SHP77 (cell line): Measurements from ENCODE around the gene BABAM2.
"Not testable (repeated sequence)": the region's sequence is repeated elsewhere in the genome, so short reads cannot be mapped to it uniquely, and the experiment has no call there.

ENCODE experiments used
- DNase-seq, 2 experiments: peaks; one replicate each; lab custom pipeline; 2025; lab: John Stamatoyannopoulos, UW

The BABAM2 gene

DNA sequence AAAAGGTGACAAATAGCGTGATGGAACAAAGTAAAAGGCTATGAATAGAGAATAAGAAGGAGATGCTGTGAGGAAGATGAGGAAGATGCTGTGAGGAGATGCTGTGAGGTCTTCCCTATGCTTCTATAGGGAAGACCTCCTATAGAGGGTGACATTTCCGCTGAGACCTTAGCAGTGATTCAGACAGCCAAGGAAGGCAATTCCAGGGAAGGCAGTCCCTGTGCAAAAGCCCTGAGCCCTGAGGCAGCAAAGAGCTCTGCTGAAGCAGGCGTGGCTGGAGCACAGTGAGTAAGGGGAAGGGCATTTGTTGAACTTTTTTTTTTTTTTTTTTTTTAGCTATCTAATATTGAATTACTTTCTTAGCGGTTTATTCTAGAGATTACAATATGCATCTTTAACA is 359.5 kb downstream of the BABAM2 start:
- no peak for DNase-seq

DNA sequence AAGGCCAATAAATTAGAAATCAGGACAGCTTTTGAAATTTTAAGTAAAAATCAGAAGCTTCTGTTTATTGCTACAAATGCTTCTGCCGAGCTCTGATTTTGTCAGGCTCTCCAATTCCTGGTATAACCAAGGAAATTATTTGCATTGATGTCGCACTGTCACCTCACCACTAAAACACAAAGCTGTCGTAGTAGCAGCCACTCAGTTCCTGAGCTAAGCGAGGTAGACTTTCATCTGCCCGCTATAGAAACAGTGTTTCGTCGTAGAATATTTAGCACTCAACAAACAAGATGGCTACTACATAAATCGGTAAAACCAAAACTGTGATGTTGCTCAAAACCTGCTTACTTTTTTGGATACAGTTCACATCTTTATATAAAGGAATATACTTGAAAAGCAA is 360.8 kb downstream of the BABAM2 start:
- DNase-seq, result no peak

DNA sequence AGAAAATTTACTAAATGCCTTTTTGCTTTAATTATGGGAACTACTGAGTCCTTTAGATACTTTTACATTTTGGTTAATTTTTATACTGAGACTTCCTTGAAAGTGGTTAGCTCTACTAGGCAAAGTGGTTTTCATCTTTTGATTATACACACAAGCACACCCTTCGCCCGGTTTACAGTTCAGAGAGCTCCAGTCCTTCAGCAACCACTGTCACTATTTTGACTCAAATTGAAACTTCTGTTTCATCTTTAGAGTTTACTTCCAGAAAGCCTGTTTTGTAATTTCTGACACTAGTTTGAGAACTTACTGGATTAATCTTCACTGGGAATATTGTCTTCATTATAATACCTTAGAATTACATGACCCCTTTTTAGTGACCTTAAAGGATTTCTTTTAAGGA is 361.8 kb downstream of the BABAM2 start:
- no peak for DNase-seq

DNA sequence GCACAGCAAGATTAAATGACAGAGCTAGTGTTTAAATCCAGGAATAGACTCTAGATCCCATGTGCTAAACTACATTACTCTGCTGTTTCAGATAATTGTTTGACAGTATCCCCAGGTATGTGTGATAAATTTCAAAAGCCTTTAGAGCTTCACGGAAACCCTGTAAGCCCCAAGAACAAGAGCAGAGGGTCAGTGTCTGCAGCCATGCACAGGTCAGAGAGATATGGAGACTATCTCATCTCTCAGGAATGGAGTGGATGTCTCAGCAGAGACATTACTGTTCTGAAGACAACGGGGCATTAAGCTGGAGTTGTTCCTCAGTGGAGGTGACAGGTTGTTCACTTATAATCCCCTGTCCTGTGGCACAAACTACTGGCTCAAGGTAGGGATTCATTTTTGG is 363.0 kb downstream of the BABAM2 start:
- DNase-seq, result no peak

DNA sequence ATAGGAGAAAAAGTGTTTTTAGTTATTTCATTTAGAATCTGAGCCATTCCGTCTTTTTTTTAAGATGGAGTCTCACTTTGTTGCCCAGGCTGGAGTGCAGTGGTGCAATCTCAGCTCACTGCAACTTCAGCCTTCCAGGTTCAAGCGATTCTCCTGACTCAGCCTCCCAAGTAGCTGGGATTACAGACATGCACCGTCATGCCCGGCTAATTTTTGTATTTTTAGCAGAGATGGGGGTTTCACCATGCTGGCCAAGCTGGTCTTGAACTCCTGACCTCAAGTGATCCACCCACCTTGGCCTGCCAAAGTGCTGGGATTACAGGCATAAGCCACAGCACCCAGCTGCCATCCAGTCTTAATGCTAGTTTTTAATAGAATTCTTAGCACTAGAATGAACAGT is 364.7 kb downstream of the BABAM2 start:
- DNase-seq, result not testable (repeated sequence)

DNA sequence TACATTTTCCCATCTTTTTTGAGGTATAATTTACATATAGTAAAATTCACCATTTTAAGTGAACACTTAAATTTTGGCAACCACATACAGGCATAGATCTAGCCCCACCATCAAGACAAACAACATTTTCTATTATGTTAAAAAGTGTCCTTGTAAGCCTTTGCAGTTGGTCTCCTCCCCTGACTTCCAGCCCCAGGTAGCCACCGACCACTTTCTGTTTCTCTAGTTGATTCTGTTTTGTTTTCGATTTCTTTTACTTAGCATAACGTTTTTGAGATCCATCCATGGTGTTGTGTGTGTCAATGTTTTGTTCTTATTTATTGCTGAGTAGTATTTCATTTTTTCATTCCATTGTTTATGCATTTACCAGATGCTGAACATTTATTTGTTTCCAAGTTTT is 366.7 kb downstream of the BABAM2 start:
- DNase-seq, result no peak

DNA sequence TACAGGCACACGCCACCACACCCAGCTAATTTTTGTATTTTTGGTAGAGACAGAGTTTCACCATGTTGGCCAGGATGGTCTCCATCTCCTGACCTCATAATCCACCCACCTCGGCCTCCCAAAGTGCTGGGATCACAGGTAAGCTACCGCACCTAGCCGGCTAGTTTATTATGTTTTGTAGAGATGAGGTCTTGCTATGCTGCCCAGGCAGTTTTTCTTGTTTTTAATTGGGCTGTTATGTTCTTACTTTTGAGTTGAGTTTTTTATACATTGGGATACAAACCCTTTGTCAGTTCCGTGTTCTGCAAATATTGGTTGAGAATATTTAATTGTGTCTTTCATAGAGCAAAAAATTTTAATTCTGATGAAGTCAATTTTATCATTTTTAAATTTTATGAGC is 368.7 kb downstream of the BABAM2 start:
- not testable (repeated sequence) for DNase-seq

DNA sequence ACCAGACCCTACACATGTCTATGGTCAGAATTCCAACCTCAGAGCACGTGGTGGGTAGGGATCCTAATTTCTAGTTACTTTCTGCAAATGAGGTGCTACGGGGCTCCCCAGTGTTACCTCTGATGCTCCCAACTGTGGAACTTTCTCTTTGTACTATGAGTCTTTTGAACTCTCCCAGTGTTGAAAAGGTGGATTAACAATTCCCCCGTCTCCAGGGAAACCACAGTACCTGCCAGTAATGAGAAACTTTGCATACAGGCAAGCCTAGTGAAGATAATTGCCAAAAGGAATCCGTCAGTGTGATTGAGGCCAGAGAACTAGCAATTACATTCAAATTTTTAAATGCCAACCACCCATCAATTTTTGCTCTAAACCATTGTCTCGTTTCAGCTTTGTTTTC is 373.2 kb downstream of the BABAM2 start:
- DNase-seq, result no peak

DNA sequence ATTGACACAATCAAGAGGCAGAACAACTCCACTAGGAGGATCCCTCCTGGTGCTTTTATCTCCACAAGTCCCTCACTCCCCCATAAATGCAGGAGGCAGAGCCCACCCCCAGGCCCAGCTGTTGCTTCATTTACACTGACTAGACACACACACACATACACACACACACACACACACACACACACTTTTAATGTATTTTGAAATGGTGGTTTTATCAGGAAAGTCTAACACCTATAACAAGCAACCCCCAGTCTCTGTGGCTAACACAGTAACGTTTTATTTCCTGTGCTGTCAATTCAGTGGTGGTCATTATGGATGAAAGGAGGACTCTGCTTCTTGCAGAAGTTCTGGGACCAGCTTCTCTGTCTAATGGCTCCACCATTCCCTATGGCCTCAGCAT is 376.8 kb downstream of the BABAM2 start:
- DNase-seq, result no peak

DNA sequence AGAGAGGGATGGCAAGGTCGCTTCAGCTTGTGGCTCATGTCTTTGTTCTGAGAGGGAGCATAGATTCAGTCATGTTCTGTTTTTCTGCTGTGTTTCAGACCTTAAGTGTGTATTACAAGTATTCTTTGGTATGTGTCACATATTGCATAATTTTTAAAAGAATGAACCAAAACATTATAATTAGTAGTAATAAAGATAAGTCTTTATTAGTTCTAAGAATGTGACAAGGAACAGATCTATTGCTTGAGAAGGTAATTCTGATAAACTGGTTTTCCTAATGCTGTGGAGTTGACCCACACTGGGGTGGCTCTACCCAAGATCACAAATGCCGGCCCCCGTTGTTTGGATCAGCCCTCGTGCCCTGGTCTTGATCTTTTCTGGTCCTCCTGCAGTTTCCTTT is 377.9 kb downstream of the BABAM2 start:
- no peak for DNase-seq

DNA sequence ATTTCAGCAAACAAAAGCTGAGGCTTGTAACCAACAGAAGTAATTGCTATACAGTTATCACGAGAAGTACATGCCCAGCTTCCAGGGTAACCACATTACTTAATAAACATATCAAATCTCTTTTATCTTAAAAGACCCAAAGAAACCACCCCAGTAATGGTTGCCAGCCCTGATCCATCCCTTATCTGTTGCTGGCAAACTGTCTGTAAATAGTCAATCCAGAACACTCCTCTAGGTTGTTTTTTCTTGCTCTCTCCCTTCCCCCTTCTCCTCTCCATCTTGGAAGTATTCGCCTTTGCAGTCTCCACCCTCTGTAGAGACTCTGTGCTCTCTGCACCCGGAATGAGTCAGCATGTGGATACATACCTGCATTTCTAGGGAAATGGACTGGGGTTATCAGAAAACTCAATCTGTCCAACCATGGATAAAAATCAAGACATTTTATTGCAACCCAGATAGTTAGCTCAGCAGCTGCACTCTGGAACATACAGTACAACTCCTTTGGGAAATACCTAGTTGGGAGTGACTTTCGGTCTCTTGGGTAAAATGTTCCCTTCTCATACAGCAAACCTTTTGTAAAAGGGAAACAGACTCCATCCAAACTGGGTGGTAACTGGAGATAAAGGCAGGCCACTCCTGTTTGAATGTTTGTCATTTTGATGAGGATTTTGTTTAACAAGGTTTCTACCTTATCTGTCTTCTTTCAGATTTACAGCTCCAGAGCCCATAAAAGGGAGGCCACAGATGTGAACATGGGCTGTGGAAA is 378.7 kb downstream of the BABAM2 start:
- no peak for DNase-seq

DNA sequence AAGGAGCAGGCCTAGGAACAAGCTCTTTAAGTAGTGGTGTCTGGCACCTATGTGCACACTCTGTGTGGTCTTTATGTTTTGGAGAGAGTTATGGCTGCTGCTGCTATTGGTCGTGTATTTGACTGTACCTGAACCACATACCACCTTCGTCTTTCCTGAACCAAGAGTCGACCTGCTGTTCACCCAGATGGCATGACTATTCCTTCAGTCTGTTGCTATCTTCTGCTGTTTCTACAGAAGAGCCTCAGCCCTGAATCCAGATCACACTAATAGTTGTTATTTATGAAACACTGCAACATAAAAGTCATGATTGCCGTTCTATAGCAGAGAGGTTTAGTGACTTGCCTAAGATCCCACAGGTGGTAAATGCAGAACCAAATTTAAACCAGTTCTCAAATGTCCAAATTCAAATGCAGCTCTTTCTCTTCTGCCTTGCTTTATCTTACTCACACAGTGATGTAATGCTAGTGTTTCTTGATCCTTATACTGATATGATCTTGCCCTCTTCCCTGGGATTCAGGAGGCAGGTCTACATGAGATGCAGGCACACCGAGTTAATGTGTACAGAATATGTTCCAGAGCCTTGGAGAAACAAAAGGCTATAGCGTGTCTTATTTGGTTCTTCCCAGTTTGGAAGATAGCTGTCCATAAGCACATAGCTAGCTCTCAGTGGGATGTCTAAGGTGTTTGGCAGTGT is 380.1 kb downstream of the BABAM2 start:
- DNase-seq, result no peak

DNA sequence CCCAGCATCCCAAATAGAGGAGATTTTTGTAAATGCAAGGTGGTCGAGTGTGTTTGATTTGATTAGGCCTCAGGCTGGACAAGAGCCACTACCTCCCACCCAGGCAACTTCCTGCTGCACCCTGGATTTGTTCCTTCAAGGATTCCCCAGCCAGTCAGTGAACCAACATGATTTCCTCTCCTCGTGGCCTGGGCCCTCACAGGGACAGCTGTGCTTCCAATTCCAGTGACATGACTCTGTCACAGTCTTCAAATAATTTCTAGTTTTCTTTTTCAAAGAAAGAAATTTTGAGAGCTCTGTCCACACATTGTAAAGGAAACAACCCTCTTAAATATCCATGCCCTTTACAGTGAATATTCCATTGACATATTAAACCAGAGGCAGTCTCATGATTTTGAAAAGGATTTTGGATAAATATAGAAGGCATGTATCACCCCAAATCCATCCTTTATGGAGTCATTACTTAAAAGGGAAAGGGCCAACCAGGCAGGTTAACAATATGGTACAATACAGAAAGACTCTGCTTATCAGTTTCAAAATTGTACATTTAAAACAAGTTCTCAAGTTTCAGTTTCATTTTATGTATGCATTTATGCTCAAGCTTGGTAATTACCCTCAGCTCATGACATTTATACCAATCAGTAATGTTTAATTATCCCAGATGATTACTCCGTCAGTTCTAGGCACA is 380.8 kb downstream of the BABAM2 start:
- no peak for DNase-seq

DNA sequence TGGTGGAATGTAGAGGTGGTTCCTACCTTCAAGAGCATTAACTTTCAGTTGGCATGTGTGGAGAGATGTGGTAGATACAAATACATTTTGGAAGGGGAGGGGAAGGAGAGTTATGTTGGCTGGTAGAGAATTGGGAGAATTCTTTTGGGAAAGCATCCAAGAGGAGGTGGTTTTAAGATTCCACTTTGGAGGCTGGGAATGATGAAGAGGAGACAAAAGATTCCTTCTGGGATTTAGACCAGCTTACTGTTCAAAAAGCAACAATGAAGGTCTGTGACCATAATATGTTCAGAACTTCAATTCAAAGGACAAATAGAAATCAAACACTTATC is 381.4 kb downstream of the BABAM2 start:
- no peak for DNase-seq

DNA sequence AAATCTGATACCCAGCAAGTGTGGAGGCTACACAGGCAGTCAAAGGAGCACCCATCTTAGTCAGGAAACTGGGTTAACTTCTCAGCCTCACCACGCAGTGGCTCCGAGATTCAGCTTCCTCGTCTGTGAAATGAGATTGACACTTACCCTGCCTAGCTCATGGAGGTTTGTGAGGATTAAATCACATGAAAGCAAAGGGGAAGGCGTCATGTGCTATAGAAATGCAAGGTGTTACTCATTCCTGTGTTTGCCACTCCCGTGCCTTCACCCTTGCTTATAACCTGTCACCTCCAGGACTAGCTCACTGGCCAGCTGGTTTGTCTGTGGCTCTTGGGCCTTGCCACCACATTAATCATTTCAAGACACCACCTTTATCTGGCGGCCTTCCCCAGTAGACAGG is 383.2 kb downstream of the BABAM2 start:
- DNase-seq, result no peak

DNA sequence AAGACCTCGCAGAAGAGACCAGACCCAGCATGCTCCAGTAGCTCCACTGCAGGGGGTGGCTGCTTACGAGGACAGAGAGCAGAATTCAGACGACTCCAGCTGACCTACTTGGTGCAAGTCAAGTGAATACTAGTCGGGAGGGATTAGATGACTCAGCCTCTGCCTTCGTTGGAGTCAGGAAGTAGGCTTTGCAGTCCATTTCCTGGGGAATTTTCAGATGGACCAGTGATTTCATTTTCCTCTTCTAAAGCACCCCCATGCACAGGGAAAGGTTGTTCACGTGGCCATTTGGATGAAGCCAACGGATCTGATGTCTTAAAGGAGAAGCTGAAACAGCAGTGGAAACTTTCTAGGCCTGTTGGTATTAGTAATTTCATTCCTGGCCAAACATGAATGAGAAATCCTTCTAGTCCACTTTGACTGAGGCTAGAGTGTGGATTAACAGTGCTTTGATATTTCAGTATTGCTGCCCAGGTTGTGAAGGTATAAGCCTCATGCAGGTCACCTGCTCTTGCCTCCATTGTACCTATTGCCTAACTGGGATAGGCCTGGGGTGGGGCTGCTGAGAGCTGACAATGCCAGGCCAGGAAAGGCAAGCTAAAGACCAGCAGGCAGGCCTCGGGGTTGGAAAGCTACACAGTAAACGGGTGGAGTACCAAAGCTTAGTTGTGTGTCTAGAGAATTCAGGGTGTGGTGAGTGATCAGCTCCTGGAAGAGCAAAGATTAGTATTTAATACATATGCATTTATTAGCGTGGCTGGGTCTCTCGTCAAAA is 384.6 kb downstream of the BABAM2 start:
- peak; percentile 19 to 39 for DNase-seq

DNA sequence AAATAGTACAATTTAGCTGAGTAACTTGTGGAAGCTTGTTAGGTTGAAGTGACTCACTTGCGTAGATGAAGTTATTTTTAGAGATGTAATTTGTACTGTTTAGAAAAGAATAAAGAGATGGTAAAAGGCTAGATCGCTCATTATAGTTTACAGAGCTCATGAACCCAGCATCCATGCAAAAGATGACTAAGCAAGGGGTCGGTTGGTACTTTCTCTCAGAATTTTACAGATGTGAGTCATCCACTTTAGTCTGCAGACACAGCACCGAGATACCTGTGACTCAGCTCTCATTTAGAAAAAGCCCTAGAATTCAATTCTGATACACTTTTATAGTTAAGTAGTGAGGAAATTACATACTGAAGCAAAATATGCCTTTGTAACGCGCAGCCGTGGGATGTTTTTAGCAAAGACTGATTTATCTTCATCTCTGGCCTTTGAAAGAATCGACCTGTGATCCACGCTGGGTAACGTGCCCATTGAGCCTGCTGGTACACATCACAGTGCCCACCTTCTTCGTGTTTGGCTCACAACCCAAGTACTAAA is 385.6 kb downstream of the BABAM2 start:
- DNase-seq, result peak; percentile 22 to 33

DNA sequence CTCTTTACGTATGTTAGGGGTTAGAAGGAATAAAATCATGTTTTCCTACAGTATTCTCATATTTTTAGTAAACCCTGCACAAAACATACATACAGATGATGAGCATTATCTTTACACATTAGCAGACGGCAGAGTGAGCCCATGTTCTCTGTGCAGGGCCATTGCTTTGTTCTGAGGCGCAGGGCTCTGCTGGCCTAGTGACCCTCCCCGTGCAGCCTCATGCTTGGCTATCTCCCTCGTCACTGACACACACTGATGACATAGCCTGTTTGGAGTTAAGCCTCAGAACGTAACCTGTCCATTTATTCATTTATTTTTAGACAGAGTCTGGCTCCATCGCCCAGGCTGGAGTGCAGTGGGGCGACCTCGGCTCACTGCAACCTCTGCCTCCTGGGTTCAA is 386.3 kb downstream of the BABAM2 start:
- DNase-seq, result peak; percentile 30 to 32

DNA sequence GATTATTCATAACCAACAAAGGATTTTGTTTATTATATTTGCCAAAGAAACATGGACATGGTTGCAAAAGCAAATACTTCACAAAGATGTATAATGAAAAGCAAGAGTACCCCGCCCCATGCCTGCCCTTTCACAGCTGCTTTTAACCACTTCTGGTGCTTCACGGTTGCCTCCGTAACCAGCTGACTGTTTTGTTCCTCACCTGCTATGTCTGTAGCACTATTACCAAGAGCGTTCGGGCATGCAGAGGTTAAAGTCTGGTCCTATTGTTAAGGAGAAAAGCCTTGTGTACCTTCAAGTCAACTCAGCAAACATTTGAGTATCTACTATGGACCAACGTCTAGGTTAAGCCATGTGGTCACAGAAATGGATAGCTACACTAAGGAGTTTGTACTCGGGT is 386.9 kb downstream of the BABAM2 start:
- peak; percentile 86 to 94 for DNase-seq

DNA sequence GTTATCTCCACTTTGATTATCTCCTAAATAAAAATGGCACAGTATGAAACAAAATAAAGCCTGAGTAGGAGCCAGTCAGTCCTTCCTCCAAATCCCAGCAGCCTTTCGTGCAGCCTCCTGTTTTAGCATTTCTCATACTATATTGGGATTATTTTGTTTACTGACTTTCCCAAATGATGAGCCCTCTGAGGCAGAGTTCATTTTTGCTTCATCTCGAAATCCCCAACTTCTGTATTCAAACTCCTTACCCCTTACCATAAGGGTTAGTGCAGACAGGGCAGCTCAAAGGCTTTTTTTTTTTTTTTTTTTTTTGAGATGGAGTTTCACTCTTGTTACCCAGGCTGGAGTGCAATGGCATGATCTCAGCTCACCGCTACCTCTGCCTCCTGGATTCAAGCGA is 388.8 kb downstream of the BABAM2 start:
- no peak for DNase-seq

DNA sequence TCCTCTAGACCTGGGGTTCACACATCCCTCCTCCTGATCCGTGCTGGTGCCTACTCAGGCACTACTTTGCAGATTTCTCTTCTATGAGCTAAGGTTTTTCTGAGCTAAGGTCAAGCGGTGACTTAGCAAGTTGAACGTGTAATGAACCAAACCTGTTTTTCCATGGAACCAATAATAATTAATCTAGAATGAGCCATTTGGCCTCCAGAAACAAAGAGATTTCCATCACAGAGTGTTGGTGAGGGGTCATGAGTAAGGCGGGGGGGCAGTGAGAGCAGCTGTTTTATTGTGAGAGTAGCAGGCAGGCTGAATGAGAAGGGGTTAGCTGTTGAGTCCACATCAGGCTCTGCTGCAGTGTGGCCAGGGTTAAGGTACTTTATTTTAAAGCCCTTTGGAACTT is 390.1 kb downstream of the BABAM2 start:
- DNase-seq, result no peak

DNA sequence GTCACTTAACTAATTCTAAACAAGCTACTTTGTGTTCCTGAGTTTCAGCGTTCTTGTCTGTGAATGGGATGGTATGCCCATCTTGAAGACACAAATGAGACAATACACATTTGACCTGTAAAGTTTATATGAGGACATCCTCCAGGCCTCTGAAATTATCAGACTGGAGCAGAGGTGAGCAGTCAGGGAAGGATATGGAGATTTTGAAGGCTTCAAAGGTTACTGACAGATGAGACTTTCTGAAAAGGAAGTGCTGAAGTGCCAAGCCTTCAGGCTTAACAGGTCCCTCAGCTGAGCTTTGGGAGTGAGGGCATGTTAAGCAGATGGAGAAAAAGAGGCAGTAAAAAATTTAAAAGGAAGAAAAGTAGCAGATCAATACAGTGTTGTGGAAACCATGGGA is 391.2 kb downstream of the BABAM2 start:
- DNase-seq, result no peak
